H9 (cell line): Measurements from ENCODE around the gene AKAP1. TPM values are rescaled to one million over a fixed set of nuclear protein-coding genes. Genes with fewer than 3 reads are reported as not detected.

Experiments
- DNase-seq: peaks from one replicate; pipeline ENCODE4 v3.0.0-alpha.2; 2017
- H2AFZ ChIP-seq: one replicate; pipeline ENCODE4 v1.6.1; 2013; ENCODE audit warnings: mild to moderate bottlenecking, low read length, control low read depth, moderate library complexity
- H2AK5ac ChIP-seq: 2 replicates; pipeline ENCODE4 v1.6.1; 2013; ENCODE audit warnings: low read length, control low read depth, mixed read lengths; ENCODE audit not compliant: insufficient read length
- H2BK120ac ChIP-seq: one replicate; pipeline ENCODE4 v1.6.1; 2013; ENCODE audit warnings: low read depth, mild to moderate bottlenecking, low read length, control low read depth, inconsistent platforms; ENCODE audit not compliant: poor library complexity, severe bottlenecking
- H2BK12ac ChIP-seq: 2 replicates; pipeline ENCODE4 v1.6.1; 2013; ENCODE audit warnings: low read length, control low read depth, mixed read lengths, low read depth; ENCODE audit not compliant: insufficient read length
- H2BK15ac ChIP-seq: 2 replicates; pipeline ENCODE4 v1.6.1; 2013; ENCODE audit warnings: low read depth, low read length, control low read depth
- H2BK20ac ChIP-seq: one replicate; pipeline ENCODE4 v1.6.1; 2013; ENCODE audit warnings: low read depth, mild to moderate bottlenecking, low read length, control low read depth, inconsistent platforms; ENCODE audit not compliant: poor library complexity, severe bottlenecking
- H2BK5ac ChIP-seq: 2 replicates; pipeline ENCODE4 v1.6.1; 2013; ENCODE audit warnings: low read length, control low read depth, mixed read lengths; ENCODE audit not compliant: insufficient read length
- H3K14ac ChIP-seq: 2 replicates; pipeline ENCODE4 v1.6.1; 2013; ENCODE audit warnings: low read length, control low read depth; ENCODE audit not compliant: insufficient read depth
- H3K18ac ChIP-seq: 2 replicates; pipeline ENCODE4 v1.6.1; 2013; ENCODE audit warnings: low read depth, mild to moderate bottlenecking, mixed read lengths, low read length, control low read depth; ENCODE audit not compliant: insufficient read length
- H3K23ac ChIP-seq: 2 replicates; pipeline ENCODE4 v1.6.1; 2013; ENCODE audit warnings: low read length, control low read depth, mixed read lengths, low read depth; ENCODE audit not compliant: insufficient read length
- H3K23me2 ChIP-seq: 2 replicates; pipeline ENCODE4 v1.6.1; 2013; ENCODE audit warnings: low read depth, mild to moderate bottlenecking, mixed read lengths, low read length, control low read depth; ENCODE audit not compliant: insufficient read length, poor library complexity, severe bottlenecking
- H3K27ac ChIP-seq: 2 replicates; pipeline ENCODE4 v1.5.1; 2013; ENCODE audit warnings: low read length, control low read depth, mixed read lengths, low read depth; ENCODE audit not compliant: insufficient read length
- H3K27me3 ChIP-seq: 2 replicates; pipeline ENCODE4 v1.6.1; 2013; ENCODE audit warnings: low read length, control low read depth, inconsistent platforms; ENCODE audit not compliant: insufficient read depth
- H3K4ac ChIP-seq: 2 replicates; pipeline ENCODE4 v1.6.1; 2013; ENCODE audit warnings: low read depth, mild to moderate bottlenecking, control low read depth, inconsistent platforms, low read length, moderate library complexity
- H3K4me1 ChIP-seq: 2 replicates; pipeline ENCODE4 v1.6.1; 2013; ENCODE audit warnings: low read length, control low read depth, inconsistent platforms; ENCODE audit not compliant: insufficient read depth
- H3K4me2 ChIP-seq: 2 replicates; pipeline ENCODE4 v1.6.1; 2013; ENCODE audit warnings: low read length, control low read depth, mixed read lengths; ENCODE audit not compliant: insufficient read length, insufficient read depth
- H3K56ac ChIP-seq: 2 replicates; pipeline ENCODE4 v1.6.1; 2013; ENCODE audit warnings: low read depth, mild to moderate bottlenecking, mixed read lengths, low read length, control low read depth; ENCODE audit not compliant: insufficient read length
- H3K79me1 ChIP-seq: 2 replicates; pipeline ENCODE4 v1.6.1; 2013; ENCODE audit warnings: low read depth, mild to moderate bottlenecking, moderate library complexity, low read length, control low read depth, inconsistent platforms; ENCODE audit not compliant: insufficient read depth, poor library complexity, severe bottlenecking
- H3K79me2 ChIP-seq: 2 replicates; pipeline ENCODE4 v1.6.1; 2013; ENCODE audit warnings: low read length, control low read depth, inconsistent platforms; ENCODE audit not compliant: insufficient read depth
- H3K9ac ChIP-seq: 2 replicates; pipeline ENCODE4 v1.6.1; 2013; ENCODE audit warnings: low read length, control low read depth, mixed read lengths; ENCODE audit not compliant: insufficient read length; ENCODE audit errors: extremely low read depth
- H3K9me3 ChIP-seq: one replicate; pipeline ENCODE4 v1.6.1; 2013; ENCODE audit warnings: low read depth, low read length, inconsistent platforms; ENCODE audit not compliant: control insufficient read depth
- H3T11ph ChIP-seq: one replicate; pipeline ENCODE4 v1.6.1; 2013; ENCODE audit warnings: mild to moderate bottlenecking, low read length, control low read depth, inconsistent platforms
- H4K20me1 ChIP-seq: one replicate; pipeline ENCODE4 v1.6.1; 2013; ENCODE audit not compliant: control insufficient read depth, insufficient read length, insufficient read depth
- H4K5ac ChIP-seq: 2 replicates; pipeline ENCODE4 v1.6.1; 2013; ENCODE audit warnings: low read depth, mild to moderate bottlenecking, mixed read lengths, low read length, control low read depth; ENCODE audit not compliant: insufficient read length
- H4K8ac ChIP-seq: replicated peaks from 2 replicates; pipeline ENCODE4 v1.6.1; 2013; ENCODE audit warnings: low read length, control low read depth, mixed read lengths, low read depth; ENCODE audit not compliant: insufficient read length
- H4K91ac ChIP-seq: 2 replicates; pipeline ENCODE4 v1.6.1; 2013; ENCODE audit warnings: low read depth, mild to moderate bottlenecking, moderate library complexity, mixed read lengths, low read length, control low read depth; ENCODE audit not compliant: insufficient read length
- H3K27ac Mint-ChIP-seq, 3 experiments: 2 replicates in 2 of 3; 3 replicates in 1 of 3; pipeline ENCODE4 v1.8.0; 2020 to 2021; ENCODE audit warnings: mixed read lengths in 3 of 3, mild to moderate bottlenecking in 1 of 3, moderate library complexity in 1 of 3
- H3K27me3 Mint-ChIP-seq: 2 replicates; pipeline ENCODE4 v1.8.0; 2021; ENCODE audit warnings: low read depth, mild to moderate bottlenecking, moderate library complexity, mixed read lengths
- H3K36me3 Mint-ChIP-seq, 3 experiments: 2 replicates in 2 of 3; 3 replicates in 1 of 3; pipeline ENCODE4 v1.8.0; 2020 to 2021; ENCODE audit warnings: low read depth in 3 of 3, mixed read lengths in 3 of 3; ENCODE audit not compliant: insufficient read depth in 1 of 3
- H3K4me1 Mint-ChIP-seq, 2 experiments: 2 replicates each; pipeline ENCODE4 v1.8.0; 2020; ENCODE audit warnings: mixed read lengths in 2 of 2
- H3K4me3 Mint-ChIP-seq, 2 experiments: 2 replicates in 1 of 2; 3 replicates in 1 of 2; pipeline ENCODE4 v1.8.0; 2020 to 2021; ENCODE audit warnings: mild to moderate bottlenecking in 2 of 2, mixed read lengths in 2 of 2, moderate library complexity in 1 of 2
- H3K9me3 Mint-ChIP-seq, 2 experiments: 2 replicates in 1 of 2; 3 replicates in 1 of 2; pipeline ENCODE4 v1.8.0; 2020; ENCODE audit warnings: mild to moderate bottlenecking in 2 of 2, mixed read lengths in 2 of 2, moderate library complexity in 1 of 2
- WGBS: extraction: QIAGEN DNeasy Blood & Tissue Kit; methylation state at CpG from one replicate; pipeline ENCODE4 v1.1.7; 2013; ENCODE audit warnings: missing lambda C conversion rate, low lambda C conversion rate, mixed read lengths; ENCODE audit not compliant: insufficient read length; ENCODE audit errors: extremely low coverage; 5-methylcytosine and 5-hydroxymethylcytosine counted together
- total RNA-seq: library from RNA; stranded (reverse); gene quantifications from 2 replicates; pipeline ENCODE4 v1.2.1, GENCODE V29; 2021
- TF ChIP-seq, protein P1 (sequence below): fragments of 200-600 bp; sonication (generic); conservative IDR thresholded peaks from 3 replicates; pipeline ENCODE4 v1.8.0; 2021; ENCODE audit warnings: antibody characterized with exemption, mild to moderate bottlenecking

The AKAP1 gene
- total RNA-seq, 1 experiment from 2014 or later: 61.2 TPM

DNA sequence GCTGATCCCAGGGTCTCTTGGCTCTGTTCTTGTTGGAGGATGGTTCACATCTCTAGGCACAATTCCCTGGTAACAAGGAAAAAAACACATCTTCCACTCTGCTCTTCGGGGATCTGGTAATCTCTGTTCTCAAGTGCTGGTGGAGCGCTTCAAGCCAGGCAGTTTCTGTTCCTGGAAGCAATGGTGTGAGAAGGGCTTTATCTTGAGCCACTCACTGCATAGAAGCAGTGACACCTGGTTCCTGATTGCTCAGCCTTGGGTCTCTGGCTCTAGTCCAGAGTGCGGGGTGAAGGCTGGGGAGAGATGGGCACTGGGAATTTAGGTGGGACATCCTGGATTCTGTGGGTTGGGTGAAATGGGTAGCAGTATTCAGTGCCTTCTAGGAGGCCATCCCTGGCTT lies 14.1 kb downstream of the AKAP1 start:
- Histone ChIP-seq H2BK12ac (no peak overlapping the region), H2BK120ac (no peak overlapping the region), H3K27ac (no peak overlapping the region), H3K14ac (no peak overlapping the region), H3K27me3 (no peaks in the 10 kb centered on the region), H2BK5ac (no peak overlapping the region), H2BK20ac (no peak overlapping the region), H2BK15ac (no peak overlapping the region), H2AK5ac (no peak overlapping the region), H4K20me1 (no peaks in the 10 kb centered on the region), H3K23me2 (no peaks in the 10 kb centered on the region), H3K4me2 (no peak overlapping the region), H3K18ac (no peak overlapping the region), H3K4me1 (peaks cover 7% of the 10 kb centered on the region; the same call in 1 of the 2 replicates), H3K79me1 (peaks cover under 1% of the 10 kb centered on the region), H3K23ac (no peak overlapping the region), H2AFZ (no peak overlapping the region), H3K79me2 (peaks cover 41% of the 10 kb centered on the region; the same call in 1 of the 2 replicates), H4K8ac (no peak overlapping the region), H4K5ac (no peak overlapping the region), H3T11ph (no peak overlapping the region), H3K9me3 (no peaks in the 10 kb centered on the region), H3K4ac (no peak overlapping the region), H3K9ac (no peak overlapping the region), H3K56ac (no peak overlapping the region), H4K91ac (no peak overlapping the region)
- Mint-ChIP-seq H3K9me3 (no peaks in the 10 kb centered on the region), H3K27ac (peak overlapping the region; percentile 82 to 97 (median 95)), H3K4me3 (no peak overlapping the region), H3K36me3 (peaks cover 3 to 9% (median 7%) of the 10 kb centered on the region in 3 experiments), H3K4me1 (peaks cover 62 to 63% of the 10 kb centered on the region in 2 experiments), H3K27me3 (no peaks in the 10 kb centered on the region)
- TF ChIP-seq, protein P1, sequence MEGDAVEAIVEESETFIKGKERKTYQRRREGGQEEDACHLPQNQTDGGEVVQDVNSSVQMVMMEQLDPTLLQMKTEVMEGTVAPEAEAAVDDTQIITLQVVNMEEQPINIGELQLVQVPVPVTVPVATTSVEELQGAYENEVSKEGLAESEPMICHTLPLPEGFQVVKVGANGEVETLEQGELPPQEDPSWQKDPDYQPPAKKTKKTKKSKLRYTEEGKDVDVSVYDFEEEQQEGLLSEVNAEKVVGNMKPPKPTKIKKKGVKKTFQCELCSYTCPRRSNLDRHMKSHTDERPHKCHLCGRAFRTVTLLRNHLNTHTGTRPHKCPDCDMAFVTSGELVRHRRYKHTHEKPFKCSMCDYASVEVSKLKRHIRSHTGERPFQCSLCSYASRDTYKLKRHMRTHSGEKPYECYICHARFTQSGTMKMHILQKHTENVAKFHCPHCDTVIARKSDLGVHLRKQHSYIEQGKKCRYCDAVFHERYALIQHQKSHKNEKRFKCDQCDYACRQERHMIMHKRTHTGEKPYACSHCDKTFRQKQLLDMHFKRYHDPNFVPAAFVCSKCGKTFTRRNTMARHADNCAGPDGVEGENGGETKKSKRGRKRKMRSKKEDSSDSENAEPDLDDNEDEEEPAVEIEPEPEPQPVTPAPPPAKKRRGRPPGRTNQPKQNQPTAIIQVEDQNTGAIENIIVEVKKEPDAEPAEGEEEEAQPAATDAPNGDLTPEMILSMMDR: no peak
- DNase-seq: no peak
- WGBS: no CpG with 5 or more reads among the region's 3 CpGs
